ENCODE data around the gene ELMOD2. TPM values are rescaled to one million over a fixed set of nuclear protein-coding genes. Genes with fewer than 3 reads are reported as not detected.
"Not testable (repeated sequence)": the region's sequence is repeated elsewhere in the genome, so short reads cannot be mapped to it uniquely, and the experiment has no call there.

ELMOD2 gene
- total and polyA plus RNA-seq, 12 donors, result 13.3 to 48.5 (median 32.9) TPM

GRCh38 chr4:140497405-140497746 is 26.6 kb upstream of the ELMOD2 start:
- H3K9me3 ChIP-seq (replicated peaks in 1 of 3), result no peaks in the 10 kb centered on the region
- TF ChIP-seq, protein P1, sequence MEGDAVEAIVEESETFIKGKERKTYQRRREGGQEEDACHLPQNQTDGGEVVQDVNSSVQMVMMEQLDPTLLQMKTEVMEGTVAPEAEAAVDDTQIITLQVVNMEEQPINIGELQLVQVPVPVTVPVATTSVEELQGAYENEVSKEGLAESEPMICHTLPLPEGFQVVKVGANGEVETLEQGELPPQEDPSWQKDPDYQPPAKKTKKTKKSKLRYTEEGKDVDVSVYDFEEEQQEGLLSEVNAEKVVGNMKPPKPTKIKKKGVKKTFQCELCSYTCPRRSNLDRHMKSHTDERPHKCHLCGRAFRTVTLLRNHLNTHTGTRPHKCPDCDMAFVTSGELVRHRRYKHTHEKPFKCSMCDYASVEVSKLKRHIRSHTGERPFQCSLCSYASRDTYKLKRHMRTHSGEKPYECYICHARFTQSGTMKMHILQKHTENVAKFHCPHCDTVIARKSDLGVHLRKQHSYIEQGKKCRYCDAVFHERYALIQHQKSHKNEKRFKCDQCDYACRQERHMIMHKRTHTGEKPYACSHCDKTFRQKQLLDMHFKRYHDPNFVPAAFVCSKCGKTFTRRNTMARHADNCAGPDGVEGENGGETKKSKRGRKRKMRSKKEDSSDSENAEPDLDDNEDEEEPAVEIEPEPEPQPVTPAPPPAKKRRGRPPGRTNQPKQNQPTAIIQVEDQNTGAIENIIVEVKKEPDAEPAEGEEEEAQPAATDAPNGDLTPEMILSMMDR (IDR thresholded peaks at IDR 0.05), result no peak
- no peak for TF ChIP-seq POLR2A (IDR thresholded peaks at IDR 0.05)
- no peaks in the 10 kb centered on the region for H3K4me1 ChIP-seq (replicated peaks in 1 of 2)
- no peak overlapping the region for H3K4me3 ChIP-seq
- no peak for DNase-seq
- no peaks in the 10 kb centered on the region for H3K36me3 ChIP-seq (replicated peaks in 1 of 2)
- intact Hi-C loops (cut with DNase I), result no loop called here
- WGBS, 4 donors, result 85 to 91% (median 87%) methylated on average over 11 of the region's 11 CpGs
- no peak overlapping the region for H3K27ac ChIP-seq
- H3K27me3 ChIP-seq, result peaks cover 57% of the 10 kb centered on the region

DNA sequence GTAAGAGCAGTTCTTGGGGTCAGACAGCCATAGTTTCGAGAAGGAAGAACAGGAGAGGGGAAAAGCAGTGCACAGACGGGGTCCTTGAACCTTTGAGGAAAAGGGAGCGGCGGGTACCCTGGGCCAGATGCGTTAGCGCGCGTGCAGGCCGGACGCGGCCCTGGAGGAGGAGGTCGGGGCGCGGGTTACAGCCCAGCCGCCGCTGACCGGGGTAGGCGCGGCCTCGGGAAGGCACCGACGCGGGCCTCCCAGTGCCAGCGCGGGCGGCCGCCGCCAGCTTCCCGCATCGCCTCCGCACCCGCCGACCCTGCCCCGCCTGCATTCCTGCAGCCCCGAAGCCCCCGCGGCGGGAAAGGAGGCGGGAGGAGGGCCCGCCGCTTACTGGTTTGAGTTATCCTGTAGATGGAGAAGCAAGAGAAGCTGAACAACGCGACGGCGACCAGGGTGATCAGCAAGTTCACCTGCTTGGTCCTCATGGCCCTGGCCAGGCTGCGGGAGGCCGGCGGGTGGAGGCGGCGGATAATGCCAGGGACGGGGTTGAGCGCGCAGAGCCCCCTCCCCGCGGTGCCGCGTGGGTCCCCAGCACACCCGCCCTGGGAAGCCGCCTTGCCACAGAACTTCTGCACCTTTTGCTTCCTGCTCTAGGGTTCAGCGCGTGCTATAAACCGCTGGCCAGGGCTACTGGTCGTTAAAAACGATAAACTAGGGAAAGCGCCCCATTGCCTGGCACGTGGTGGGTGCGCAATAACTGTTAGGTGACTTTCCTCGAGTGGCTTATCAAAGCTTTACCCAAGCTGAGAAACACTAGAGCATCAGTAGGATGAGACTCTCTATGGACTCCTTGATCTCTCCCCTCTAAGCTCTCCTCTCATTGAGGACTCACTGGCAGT is 26.0 kb upstream of the ELMOD2 start, which contains the start of gene MGAT4D:
Gene MGAT4D (minus strand): TSS at position 547 of the 890 bp plus-strand sequence. CDS start 71 bp downstream, at position 476.
- no peaks in the 10 kb centered on the region for H3K36me3 ChIP-seq (replicated peaks in 1 of 2)
- H3K4me3 ChIP-seq, result peak within 1 kb of the TSS in 1 of 4 donors; percentile 16
- H3K9me3 ChIP-seq (replicated peaks in 1 of 3), result no peaks in the 10 kb centered on the region
- no peak for TF ChIP-seq POLR2A (IDR thresholded peaks at IDR 0.05)
- TF ChIP-seq, protein P1 (IDR thresholded peaks at IDR 0.05), result no peak
- DNase-seq, result no peak
- WGBS, 4 donors, result 10 to 20% (median 15%) methylated on average over 39 to 68 of the region's 68 CpGs
- intact Hi-C loops (cut with DNase I), result no loop called here
- H3K27ac ChIP-seq, result no peak within 1 kb of the TSS
- peaks cover 59% of the 10 kb centered on the region for H3K27me3 ChIP-seq
- no peaks in the 10 kb centered on the region for H3K4me1 ChIP-seq (replicated peaks in 1 of 2)

DNA sequence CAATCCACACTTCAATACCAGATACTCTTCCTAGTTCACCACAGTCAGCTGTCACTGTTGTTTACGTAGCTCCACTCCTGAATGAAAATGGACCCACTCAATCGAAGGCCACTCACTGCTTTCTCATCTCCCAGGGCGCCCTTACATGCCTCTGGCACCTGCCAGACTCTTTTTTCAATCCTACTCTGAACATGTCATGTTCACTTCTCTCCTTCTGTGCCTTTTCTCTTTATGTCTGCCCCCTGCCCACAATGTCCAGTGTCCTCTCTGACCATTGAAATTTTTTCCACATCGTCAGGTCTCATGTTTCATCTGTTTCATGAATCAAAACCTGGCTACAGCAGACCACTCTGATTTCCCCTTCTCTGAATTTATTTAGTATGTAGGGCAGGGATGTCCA is 24.6 kb upstream of the ELMOD2 start:
- Histone ChIP-seq H3K4me3 (no peak overlapping the region), H3K27ac (no peak overlapping the region), H3K9me3 (replicated peaks in 1 of 3) (no peaks in the 10 kb centered on the region), H3K36me3 (replicated peaks in 1 of 2) (no peaks in the 10 kb centered on the region), H3K4me1 (replicated peaks in 1 of 2) (no peaks in the 10 kb centered on the region), H3K27me3 (peaks cover 62% of the 10 kb centered on the region)
- DNase-seq, result no peak
- intact Hi-C loops (cut with DNase I), result no loop called here
- TF ChIP-seq, protein P1 (IDR thresholded peaks at IDR 0.05), result no peak
- TF ChIP-seq POLR2A (IDR thresholded peaks at IDR 0.05), result no peak
- 87 to 93% (median 88%) methylated on average over 4 of the region's 4 CpGs for WGBS, 4 donors

DNA sequence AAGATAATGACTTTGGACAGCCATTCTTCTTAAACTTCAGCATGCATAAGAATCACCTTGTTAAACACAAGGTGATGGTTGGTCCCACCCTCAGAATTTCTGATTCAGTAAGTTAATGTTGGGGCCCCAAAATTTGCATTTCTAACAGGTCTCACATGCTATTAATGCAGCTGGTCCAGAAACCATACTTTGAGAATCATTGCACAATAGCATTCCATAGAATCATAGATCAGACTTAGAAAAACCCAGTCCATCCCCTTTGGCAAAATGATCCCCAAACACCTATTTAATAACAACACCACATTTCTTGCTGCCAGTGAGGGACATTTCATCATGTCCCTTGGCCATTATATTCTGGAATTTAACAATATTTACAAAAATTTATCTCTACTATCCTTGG is 19.7 kb upstream of the ELMOD2 start:
- Histone ChIP-seq H3K4me1 (replicated peaks in 1 of 2) (no peaks in the 10 kb centered on the region), H3K9me3 (replicated peaks in 1 of 3) (no peaks in the 10 kb centered on the region), H3K4me3 (no peak overlapping the region), H3K36me3 (replicated peaks in 1 of 2) (no peaks in the 10 kb centered on the region), H3K27ac (no peak overlapping the region), H3K27me3 (peaks cover 27% of the 10 kb centered on the region)
- TF ChIP-seq, protein P1 (IDR thresholded peaks at IDR 0.05), result no peak
- no peak for TF ChIP-seq POLR2A (IDR thresholded peaks at IDR 0.05)
- intact Hi-C loops (cut with DNase I), result no loop called here
- DNase-seq, result no peak

DNA sequence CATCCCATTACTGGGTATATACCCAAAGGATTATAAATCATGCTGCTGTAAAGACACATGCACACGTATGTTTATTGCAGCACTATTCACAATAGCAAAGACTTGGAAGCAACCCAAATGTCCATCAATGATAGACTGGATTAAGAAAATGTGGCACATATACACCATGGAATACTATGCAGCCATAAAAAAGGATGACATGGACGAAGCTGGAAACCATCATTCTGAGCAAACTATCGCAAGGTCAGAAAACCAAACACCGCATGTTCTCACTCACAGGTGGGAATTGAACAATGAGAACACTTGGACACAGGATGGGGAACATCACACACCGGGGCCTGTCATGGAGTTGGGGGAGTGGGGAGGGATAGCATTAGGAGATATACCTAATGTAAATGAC is 10.2 kb upstream of the ELMOD2 start:
- intact Hi-C loops (cut with DNase I); H3K27ac ChIP-seq; H3K4me1 ChIP-seq (replicated peaks in 1 of 2); H3K4me3 ChIP-seq; H3K27me3 ChIP-seq; H3K36me3 ChIP-seq (replicated peaks in 1 of 2); DNase-seq; H3K9me3 ChIP-seq (replicated peaks in 1 of 3): not testable (repeated sequence)
- 78 to 89% (median 84%) methylated on average over 5 of the region's 5 CpGs for WGBS, 4 donors
